ENCODE measurements around the gene FYB1. TPM values are rescaled to one million over a fixed set of nuclear protein-coding genes. Genes with fewer than 3 reads are reported as not detected.

The FYB1 gene
- total and polyA plus RNA-seq, 2 donors (not counting 1 experiment from before 2014, with no cell fraction given): not detected

DNA sequence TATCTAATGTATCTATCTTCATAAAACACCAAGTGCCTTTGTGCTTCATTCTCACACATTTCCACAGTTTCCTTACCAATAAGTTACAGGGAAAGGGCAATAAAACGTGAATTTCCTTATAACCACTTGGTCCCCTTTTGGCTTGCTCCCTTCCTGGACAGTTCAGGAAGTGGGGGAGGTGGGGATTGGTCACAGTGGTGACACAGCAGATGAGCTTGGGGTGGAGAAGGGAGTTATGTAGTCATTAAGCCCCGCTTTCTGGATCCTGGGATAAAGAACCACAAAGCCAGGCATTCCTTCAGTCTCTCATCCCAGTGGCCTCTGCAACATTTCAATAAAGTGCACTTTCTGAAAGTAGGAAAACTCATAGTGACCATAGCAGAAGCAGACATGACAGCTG lies 47.1 kb upstream of the FYB1 start:
- Histone ChIP-seq H3K4me3 (replicated peaks in 1 of 4; ENCODE audit: control extremely low read depth in 1 of 4, insufficient read depth in 1 of 4, low read depth in 3 of 4, low read length in 4 of 4) (no peak overlapping the region), H3K9ac (ENCODE audit: insufficient read depth, low read length) (no peak overlapping the region), H3K4me1 (ENCODE audit: control insufficient read depth, extremely low read depth, insufficient read depth, low read length) (no peaks in the 10 kb centered on the region), H3K4me2 (ENCODE audit: extremely low read depth, insufficient read depth, low read length) (no peak overlapping the region), H3K27me3 (ENCODE audit: control insufficient read depth, insufficient read depth, low read length) (no peaks in the 10 kb centered on the region), H3K79me2 (ENCODE audit: control insufficient read depth, insufficient read depth, low read length) (no peaks in the 10 kb centered on the region), H3K9me3 (ENCODE audit: control insufficient read depth, insufficient read depth, low read depth, low read length) (no peaks in the 10 kb centered on the region), H3K27ac (ENCODE audit: insufficient read depth, low read length) (no peak overlapping the region), H2AFZ (ENCODE audit: low read length) (no peak overlapping the region), H3K36me3 (ENCODE audit: control insufficient read depth, insufficient read depth, low read length) (no peaks in the 10 kb centered on the region), H4K20me1 (ENCODE audit: control insufficient read depth, extremely low read depth, insufficient read depth, low read length) (no peaks in the 10 kb centered on the region)
- TF ChIP-seq, protein P1, sequence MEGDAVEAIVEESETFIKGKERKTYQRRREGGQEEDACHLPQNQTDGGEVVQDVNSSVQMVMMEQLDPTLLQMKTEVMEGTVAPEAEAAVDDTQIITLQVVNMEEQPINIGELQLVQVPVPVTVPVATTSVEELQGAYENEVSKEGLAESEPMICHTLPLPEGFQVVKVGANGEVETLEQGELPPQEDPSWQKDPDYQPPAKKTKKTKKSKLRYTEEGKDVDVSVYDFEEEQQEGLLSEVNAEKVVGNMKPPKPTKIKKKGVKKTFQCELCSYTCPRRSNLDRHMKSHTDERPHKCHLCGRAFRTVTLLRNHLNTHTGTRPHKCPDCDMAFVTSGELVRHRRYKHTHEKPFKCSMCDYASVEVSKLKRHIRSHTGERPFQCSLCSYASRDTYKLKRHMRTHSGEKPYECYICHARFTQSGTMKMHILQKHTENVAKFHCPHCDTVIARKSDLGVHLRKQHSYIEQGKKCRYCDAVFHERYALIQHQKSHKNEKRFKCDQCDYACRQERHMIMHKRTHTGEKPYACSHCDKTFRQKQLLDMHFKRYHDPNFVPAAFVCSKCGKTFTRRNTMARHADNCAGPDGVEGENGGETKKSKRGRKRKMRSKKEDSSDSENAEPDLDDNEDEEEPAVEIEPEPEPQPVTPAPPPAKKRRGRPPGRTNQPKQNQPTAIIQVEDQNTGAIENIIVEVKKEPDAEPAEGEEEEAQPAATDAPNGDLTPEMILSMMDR (conservative IDR thresholded peaks at IDR 0.05 in 1 of 2, IDR thresholded peaks at IDR 0.05 in 1 of 2; ENCODE audit: low read depth in 1 of 2, low read length in 2 of 2): no peak
- TF ChIP-seq EZH2 (IDR thresholded peaks at IDR 0.05; ENCODE audit: low read length, missing control alignments): no peak
- DNase-seq (ENCODE audit: low read depth in 2 of 2): peak in 1 of 2 donors; percentile 2

DNA sequence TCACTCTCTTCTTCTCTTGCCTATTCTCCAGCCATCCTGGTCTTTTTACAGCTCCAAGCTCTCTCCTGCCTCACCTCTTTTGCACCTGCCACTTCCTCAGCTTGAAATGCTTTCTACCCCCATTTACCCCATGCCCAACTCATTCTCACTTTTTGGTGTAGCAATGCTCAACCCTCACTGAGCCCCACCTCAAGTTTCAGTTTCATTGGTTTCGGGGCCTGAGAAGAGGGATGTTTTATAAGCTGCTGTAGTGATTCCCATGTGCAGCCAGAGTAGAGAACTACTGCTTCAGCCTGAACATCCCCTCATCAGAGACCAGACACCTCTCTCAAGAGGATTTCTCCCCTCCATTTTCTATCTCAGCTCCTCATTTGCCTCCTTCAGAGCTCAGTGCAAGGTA lies 45.2 kb upstream of the FYB1 start:
- no peaks in the 10 kb centered on the region for H3K4me1 ChIP-seq (ENCODE audit: control insufficient read depth, extremely low read depth, insufficient read depth, low read length)
- no peak overlapping the region for H3K27ac ChIP-seq (ENCODE audit: insufficient read depth, low read length)
- H3K9ac ChIP-seq (ENCODE audit: insufficient read depth, low read length): no peak overlapping the region
- H3K36me3 ChIP-seq (ENCODE audit: control insufficient read depth, insufficient read depth, low read length): no peaks in the 10 kb centered on the region
- H3K4me2 ChIP-seq (ENCODE audit: extremely low read depth, insufficient read depth, low read length): no peak overlapping the region
- no peak overlapping the region for H3K4me3 ChIP-seq (replicated peaks in 1 of 4; ENCODE audit: control extremely low read depth in 1 of 4, insufficient read depth in 1 of 4, low read depth in 3 of 4, low read length in 4 of 4)
- DNase-seq (ENCODE audit: low read depth in 2 of 2): no peak
- no peaks in the 10 kb centered on the region for H4K20me1 ChIP-seq (ENCODE audit: control insufficient read depth, extremely low read depth, insufficient read depth, low read length)
- H3K9me3 ChIP-seq (ENCODE audit: control insufficient read depth, insufficient read depth, low read depth, low read length): no peaks in the 10 kb centered on the region
- H3K79me2 ChIP-seq (ENCODE audit: control insufficient read depth, insufficient read depth, low read length): no peaks in the 10 kb centered on the region
- H2AFZ ChIP-seq (ENCODE audit: low read length): no peak overlapping the region
- TF ChIP-seq EZH2 (IDR thresholded peaks at IDR 0.05; ENCODE audit: low read length, missing control alignments): no peak
- TF ChIP-seq, protein P1 (conservative IDR thresholded peaks at IDR 0.05 in 1 of 2, IDR thresholded peaks at IDR 0.05 in 1 of 2; ENCODE audit: low read depth in 1 of 2, low read length in 2 of 2): no peak
- H3K27me3 ChIP-seq (ENCODE audit: control insufficient read depth, insufficient read depth, low read length): no peaks in the 10 kb centered on the region

DNA sequence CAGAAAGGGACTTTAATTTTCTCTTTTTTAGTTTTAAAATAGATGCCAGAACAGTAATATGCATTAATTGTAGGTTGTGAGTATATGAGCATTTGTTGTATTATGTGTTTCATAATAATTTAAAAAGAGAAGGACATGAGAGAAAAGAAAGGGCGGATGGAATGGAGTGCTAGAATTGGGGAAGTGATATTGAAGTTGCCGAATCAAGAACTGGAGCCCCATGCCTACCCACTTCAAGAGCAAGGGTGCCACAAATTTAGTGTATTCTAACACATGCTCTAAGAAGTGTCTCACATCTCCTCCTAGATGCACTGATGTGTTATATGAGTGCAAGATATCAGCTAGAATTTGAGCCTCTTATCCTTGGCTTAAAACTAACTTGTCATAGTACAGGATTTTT lies 43.6 kb upstream of the FYB1 start:
- Histone ChIP-seq H3K27ac (ENCODE audit: insufficient read depth, low read length) (no peak overlapping the region), H3K9me3 (ENCODE audit: control insufficient read depth, insufficient read depth, low read depth, low read length) (no peaks in the 10 kb centered on the region), H2AFZ (ENCODE audit: low read length) (no peak overlapping the region), H4K20me1 (ENCODE audit: control insufficient read depth, extremely low read depth, insufficient read depth, low read length) (no peaks in the 10 kb centered on the region), H3K4me1 (ENCODE audit: control insufficient read depth, extremely low read depth, insufficient read depth, low read length) (no peaks in the 10 kb centered on the region), H3K9ac (ENCODE audit: insufficient read depth, low read length) (no peak overlapping the region), H3K79me2 (ENCODE audit: control insufficient read depth, insufficient read depth, low read length) (no peaks in the 10 kb centered on the region), H3K4me3 (replicated peaks in 1 of 4; ENCODE audit: control extremely low read depth in 1 of 4, insufficient read depth in 1 of 4, low read depth in 3 of 4, low read length in 4 of 4) (no peak overlapping the region), H3K27me3 (ENCODE audit: control insufficient read depth, insufficient read depth, low read length) (no peaks in the 10 kb centered on the region), H3K4me2 (ENCODE audit: extremely low read depth, insufficient read depth, low read length) (no peak overlapping the region), H3K36me3 (ENCODE audit: control insufficient read depth, insufficient read depth, low read length) (no peaks in the 10 kb centered on the region)
- DNase-seq (ENCODE audit: low read depth in 2 of 2): no peak
- no peak for TF ChIP-seq EZH2 (IDR thresholded peaks at IDR 0.05; ENCODE audit: low read length, missing control alignments)
- TF ChIP-seq, protein P1 (conservative IDR thresholded peaks at IDR 0.05 in 1 of 2, IDR thresholded peaks at IDR 0.05 in 1 of 2; ENCODE audit: low read depth in 1 of 2, low read length in 2 of 2): no peak

Data from fibroblast of lung (primary cell).